GM19035 (cell line): Measurements from ENCODE around the gene SUSD1.
"Not testable (repeated sequence)": the region's sequence is repeated elsewhere in the genome, so short reads cannot be mapped to it uniquely, and the experiment has no call there.

ENCODE experiments used
- ATAC-seq: cut with Tn5 transposase; IDR thresholded peaks from one replicate; pipeline ENCODE4 v1.9.1; 2021; ENCODE audit not compliant: unreplicated experiment

SUSD1 gene

GRCh38 chr9:112132356-112132755 is 42.7 kb downstream of the SUSD1 start:
- no peak for ATAC-seq

GRCh38 chr9:112130997-112131396 is 44.1 kb downstream of the SUSD1 start:
- ATAC-seq: no peak

GRCh38 chr9:112130347-112130746 is 44.8 kb downstream of the SUSD1 start:
- no peak for ATAC-seq

GRCh38 chr9:112129246-112129645 is 45.9 kb downstream of the SUSD1 start:
- no peak for ATAC-seq

GRCh38 chr9:112128399-112128798 is 46.7 kb downstream of the SUSD1 start:
- not testable (repeated sequence) for ATAC-seq

- ATAC-seq: no peak
Observed at GRCh38 chr9:112127281-112127680, 47.8 kb downstream of the SUSD1 start.

GRCh38 chr9:112125951-112126388 is 49.1 kb downstream of the SUSD1 start:
- no peak for ATAC-seq

GRCh38 chr9:112124156-112124555 is 50.9 kb downstream of the SUSD1 start:
- ATAC-seq: no peak

- ATAC-seq: no peak
Observed at GRCh38 chr9:112121633-112122032, 53.5 kb downstream of the SUSD1 start.

GRCh38 chr9:112120439-112120925 is 54.6 kb downstream of the SUSD1 start:
- ATAC-seq: no peak

GRCh38 chr9:112120030-112120341 is 55.1 kb downstream of the SUSD1 start:
- no peak for ATAC-seq

GRCh38 chr9:112119225-112120029 is 55.7 kb downstream of the SUSD1 start:
- no peak for ATAC-seq

- ATAC-seq: no peak
Observed at GRCh38 chr9:112118009-112118408, 57.1 kb downstream of the SUSD1 start.

GRCh38 chr9:112115970-112116753 is 58.9 kb downstream of the SUSD1 start:
- no peak for ATAC-seq

GRCh38 chr9:112115109-112115508 is 60.0 kb downstream of the SUSD1 start:
- no peak for ATAC-seq

- no peak for ATAC-seq
Observed at GRCh38 chr9:112112941-112113681, 62.0 kb downstream of the SUSD1 start.

GRCh38 chr9:112112519-112112918 is 62.6 kb downstream of the SUSD1 start:
- no peak for ATAC-seq

- ATAC-seq: no peak
Observed at GRCh38 chr9:112111461-112111860, 63.6 kb downstream of the SUSD1 start.

- no peak for ATAC-seq
Observed at GRCh38 chr9:112110777-112111113, 64.4 kb downstream of the SUSD1 start.

GRCh38 chr9:112110094-112110776 is 64.9 kb downstream of the SUSD1 start:
- ATAC-seq: no peak

- no peak for ATAC-seq
Observed at GRCh38 chr9:112104901-112105300, 70.2 kb downstream of the SUSD1 start.
